WTC11 (cell line): ENCODE measurements around the gene ANO4. TPM values are rescaled to one million over a fixed set of nuclear protein-coding genes. Genes with fewer than 3 reads are reported as not detected.

Source experiments
- ATAC-seq: fragments of 200-7000 bp; cut with Tn5 transposase; 2 replicates; pipeline ENCODE4 v1.10.0; 2021; ENCODE audit warnings: mild to moderate bottlenecking, moderate library complexity
- CTCF ChIA-PET: fragments of 300-600 bp; sonication (Branson Sonifier 250); formaldehyde crosslinking; loops from one replicate; lab custom pipeline; 2021; ENCODE audit warnings: antibody characterized with exemption; lab: Charles Lee
- POLR2A ChIA-PET: fragments of 350-600 bp; sonication (Branson Sonifier 250); formaldehyde crosslinking; loops from one replicate; lab custom pipeline; 2021; ENCODE audit warnings: antibody characterized with exemption; lab: Charles Lee
- DNase-seq: peaks from one replicate; pipeline ENCODE4 v3.0.0; 2021; ENCODE audit warnings: low spot score
- H3K27ac Mint-ChIP-seq: 2 replicates; pipeline ENCODE4 v1.8.0; 2021; ENCODE audit warnings: mixed read lengths
- H3K27me3 Mint-ChIP-seq: 2 replicates; pipeline ENCODE4 v1.8.0; 2021; ENCODE audit warnings: low read depth, mild to moderate bottlenecking, moderate library complexity, mixed read lengths
- H3K36me3 Mint-ChIP-seq: 2 replicates; pipeline ENCODE4 v1.8.0; 2021; ENCODE audit warnings: mixed read lengths
- H3K4me1 Mint-ChIP-seq: 2 replicates; pipeline ENCODE4 v1.8.0; 2022; ENCODE audit warnings: mixed read lengths
- H3K4me3 Mint-ChIP-seq: 2 replicates; pipeline ENCODE4 v1.8.0; 2021; ENCODE audit warnings: mild to moderate bottlenecking, moderate library complexity, mixed read lengths
- H3K9me3 Mint-ChIP-seq: 2 replicates; pipeline ENCODE4 v1.8.0; 2021; ENCODE audit warnings: mixed read lengths
- ATF1 ChIP-seq: sonication (generic); formaldehyde crosslinking; IDR thresholded peaks from 2 replicates; pipeline ENCODE4 v1.8.1; 2023; ENCODE audit warnings: mild to moderate bottlenecking, moderate library complexity, missing genetic modification reagents
- CREB1 ChIP-seq: sonication (generic); formaldehyde crosslinking; IDR thresholded peaks from 2 replicates; pipeline ENCODE4 v1.8.0; 2023; ENCODE audit warnings: mild to moderate bottlenecking, missing genetic modification reagents
- EMX1 ChIP-seq: fragments of 250-450 bp; sonication (Bioruptor Pico); IDR thresholded peaks from 2 replicates; pipeline ENCODE4 v1.8.0; 2021; ENCODE audit warnings: mild to moderate bottlenecking
- ERG ChIP-seq: fragments of 250-450 bp; sonication (Bioruptor Pico); IDR thresholded peaks from 2 replicates; pipeline ENCODE4 v1.8.0; 2021; ENCODE audit warnings: mild to moderate bottlenecking
- FOXP1 ChIP-seq: sonication (generic); formaldehyde crosslinking; IDR thresholded peaks from 2 replicates; pipeline ENCODE4 v1.8.0; 2022; ENCODE audit warnings: missing genetic modification reagents, mild to moderate bottlenecking, moderate library complexity, borderline replicate concordance
- GRHL2 ChIP-seq: fragments of 250-450 bp; sonication (Bioruptor Pico); IDR thresholded peaks from 2 replicates; pipeline ENCODE4 v1.8.0; 2022; ENCODE audit warnings: mild to moderate bottlenecking, moderate library complexity; ENCODE audit not compliant: insufficient replicate concordance, severe bottlenecking
- HMGA2 ChIP-seq: fragments of 250-450 bp; sonication (Bioruptor Pico); IDR thresholded peaks from 2 replicates; pipeline ENCODE4 v1.4.0; 2021; ENCODE audit warnings: mild to moderate bottlenecking, moderate library complexity
- IRF2 ChIP-seq: sonication (generic); formaldehyde crosslinking; IDR thresholded peaks from 2 replicates; pipeline ENCODE4 v1.8.0; 2022; ENCODE audit warnings: low read depth, missing genetic modification reagents, borderline replicate concordance
- JAZF1 ChIP-seq: fragments of 250-450 bp; sonication (Bioruptor Pico); IDR thresholded peaks from 2 replicates; pipeline ENCODE4 v1.9.0; 2021; ENCODE audit warnings: moderate library complexity, mild to moderate bottlenecking, inconsistent platforms
- JUN ChIP-seq: sonication (generic); formaldehyde crosslinking; IDR thresholded peaks from 2 replicates; pipeline ENCODE4 v1.8.0; 2023; ENCODE audit warnings: mild to moderate bottlenecking, missing genetic modification reagents
- OVOL2 ChIP-seq: fragments of 250-450 bp; sonication (Bioruptor Pico); IDR thresholded peaks from 2 replicates; pipeline ENCODE4 v1.9.0; 2021; ENCODE audit warnings: mild to moderate bottlenecking, borderline replicate concordance
- PRRX2 ChIP-seq: fragments of 250-450 bp; sonication (Bioruptor Pico); IDR thresholded peaks from 2 replicates; pipeline ENCODE4 v1.8.0; 2021; ENCODE audit warnings: mild to moderate bottlenecking
- RELA ChIP-seq: sonication (generic); formaldehyde crosslinking; IDR thresholded peaks from 2 replicates; pipeline ENCODE4 v1.8.1; 2022; ENCODE audit warnings: missing genetic modification reagents, mild to moderate bottlenecking, borderline replicate concordance
- SP1 ChIP-seq: sonication (generic); formaldehyde crosslinking; conservative IDR thresholded peaks from 2 replicates; pipeline ENCODE4 v1.8.1; 2022; ENCODE audit warnings: missing genetic modification reagents
- ZNF138 ChIP-seq: sonication (generic); formaldehyde crosslinking; conservative IDR thresholded peaks from 2 replicates; pipeline ENCODE4 v1.8.1; 2022; ENCODE audit warnings: mild to moderate bottlenecking, moderate library complexity, missing genetic modification reagents
- ZNF219 ChIP-seq: sonication (generic); formaldehyde crosslinking; IDR thresholded peaks from 2 replicates; pipeline ENCODE4 v1.8.0; 2023; ENCODE audit warnings: missing genetic modification reagents, mild to moderate bottlenecking, borderline replicate concordance
- ZNF317 ChIP-seq: sonication (generic); formaldehyde crosslinking; IDR thresholded peaks from 2 replicates; pipeline ENCODE4 v1.8.1; 2023; ENCODE audit warnings: low read depth, mild to moderate bottlenecking, moderate library complexity, missing genetic modification reagents, borderline replicate concordance
- ZNF671 ChIP-seq: fragments of 250-450 bp; sonication (Bioruptor Pico); IDR thresholded peaks from 2 replicates; pipeline ENCODE4 v1.8.0; 2021; ENCODE audit warnings: mild to moderate bottlenecking
- total RNA-seq: library from RNA; stranded (reverse); gene quantifications from 3 replicates; pipeline ENCODE4 v1.2.3, GENCODE V29; 2021
- TF ChIP-seq, protein P1 (sequence below): fragments of 200-600 bp; IDR thresholded peaks from 2 replicates; pipeline ENCODE4 v1.8.0; 2022; ENCODE audit warnings: antibody characterized with exemption
- TF ChIP-seq, protein P2 (sequence below): sonication (generic); formaldehyde crosslinking; IDR thresholded peaks from 2 replicates; pipeline ENCODE4 v1.8.1; 2023; ENCODE audit warnings: mild to moderate bottlenecking, missing genetic modification reagents, borderline replicate concordance
- TF ChIP-seq, protein P3 (sequence below): fragments of 250-450 bp; sonication (Bioruptor Pico); IDR thresholded peaks from 2 replicates; pipeline ENCODE4 v1.9.0; 2021; ENCODE audit warnings: mild to moderate bottlenecking
- TF ChIP-seq, protein P4 (sequence below): sonication (generic); formaldehyde crosslinking; IDR thresholded peaks from 2 replicates; pipeline ENCODE4 v1.8.0; 2022; ENCODE audit warnings: mild to moderate bottlenecking, missing genetic modification reagents

ANO4 gene
- total RNA-seq, 1 experiment from 2014 or later, result 2.6 TPM

DNA sequence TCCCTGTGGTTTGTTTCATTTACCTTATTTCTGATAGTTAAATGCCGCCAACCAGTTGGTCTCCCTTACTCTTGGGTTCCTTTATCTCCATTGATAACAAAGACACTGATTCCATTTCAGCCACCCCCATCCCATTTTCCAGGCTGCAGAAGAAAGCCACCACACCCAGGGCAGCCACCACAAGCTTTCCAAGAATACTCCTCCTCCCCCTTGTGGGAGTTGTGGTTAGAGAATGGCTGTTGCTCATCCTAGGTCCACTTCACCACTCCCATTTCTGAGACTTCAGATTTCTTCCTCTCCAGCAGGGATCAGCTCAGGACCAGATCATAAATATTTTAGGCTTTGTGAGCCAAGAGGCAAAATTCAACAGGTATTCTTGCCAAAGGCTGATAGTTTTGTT, 73.9 kb downstream of the ANO4 start (continued):
- TF ChIP-seq, protein P1, sequence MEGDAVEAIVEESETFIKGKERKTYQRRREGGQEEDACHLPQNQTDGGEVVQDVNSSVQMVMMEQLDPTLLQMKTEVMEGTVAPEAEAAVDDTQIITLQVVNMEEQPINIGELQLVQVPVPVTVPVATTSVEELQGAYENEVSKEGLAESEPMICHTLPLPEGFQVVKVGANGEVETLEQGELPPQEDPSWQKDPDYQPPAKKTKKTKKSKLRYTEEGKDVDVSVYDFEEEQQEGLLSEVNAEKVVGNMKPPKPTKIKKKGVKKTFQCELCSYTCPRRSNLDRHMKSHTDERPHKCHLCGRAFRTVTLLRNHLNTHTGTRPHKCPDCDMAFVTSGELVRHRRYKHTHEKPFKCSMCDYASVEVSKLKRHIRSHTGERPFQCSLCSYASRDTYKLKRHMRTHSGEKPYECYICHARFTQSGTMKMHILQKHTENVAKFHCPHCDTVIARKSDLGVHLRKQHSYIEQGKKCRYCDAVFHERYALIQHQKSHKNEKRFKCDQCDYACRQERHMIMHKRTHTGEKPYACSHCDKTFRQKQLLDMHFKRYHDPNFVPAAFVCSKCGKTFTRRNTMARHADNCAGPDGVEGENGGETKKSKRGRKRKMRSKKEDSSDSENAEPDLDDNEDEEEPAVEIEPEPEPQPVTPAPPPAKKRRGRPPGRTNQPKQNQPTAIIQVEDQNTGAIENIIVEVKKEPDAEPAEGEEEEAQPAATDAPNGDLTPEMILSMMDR, result no peak
- no peak for TF ChIP-seq SP1 (CRISPR knock-in tag)

GRCh38 chr12:100871195-100871734, 76.7 kb downstream of the ANO4 start:
- POLR2A ChIA-PET, result no interaction called here
- Mint-ChIP-seq H3K4me1 (no peaks in the 10 kb centered on the region), H3K36me3 (peaks cover 13% of the 10 kb centered on the region), H3K27me3 (no peaks in the 10 kb centered on the region), H3K9me3 (peaks cover 26% of the 10 kb centered on the region), H3K27ac (no peak overlapping the region), H3K4me3 (no peak overlapping the region)
- ATAC-seq, result no peak
- no peak for DNase-seq
- CTCF ChIA-PET, result no interaction called here
- no peak for TF ChIP-seq OVOL2 (CRISPR knock-in tag)
- no peak for TF ChIP-seq FOXP1
- no peak for TF ChIP-seq JUN (CRISPR knock-in tag)
- no peak for TF ChIP-seq ERG (CRISPR knock-in tag)
- TF ChIP-seq, protein P2, sequence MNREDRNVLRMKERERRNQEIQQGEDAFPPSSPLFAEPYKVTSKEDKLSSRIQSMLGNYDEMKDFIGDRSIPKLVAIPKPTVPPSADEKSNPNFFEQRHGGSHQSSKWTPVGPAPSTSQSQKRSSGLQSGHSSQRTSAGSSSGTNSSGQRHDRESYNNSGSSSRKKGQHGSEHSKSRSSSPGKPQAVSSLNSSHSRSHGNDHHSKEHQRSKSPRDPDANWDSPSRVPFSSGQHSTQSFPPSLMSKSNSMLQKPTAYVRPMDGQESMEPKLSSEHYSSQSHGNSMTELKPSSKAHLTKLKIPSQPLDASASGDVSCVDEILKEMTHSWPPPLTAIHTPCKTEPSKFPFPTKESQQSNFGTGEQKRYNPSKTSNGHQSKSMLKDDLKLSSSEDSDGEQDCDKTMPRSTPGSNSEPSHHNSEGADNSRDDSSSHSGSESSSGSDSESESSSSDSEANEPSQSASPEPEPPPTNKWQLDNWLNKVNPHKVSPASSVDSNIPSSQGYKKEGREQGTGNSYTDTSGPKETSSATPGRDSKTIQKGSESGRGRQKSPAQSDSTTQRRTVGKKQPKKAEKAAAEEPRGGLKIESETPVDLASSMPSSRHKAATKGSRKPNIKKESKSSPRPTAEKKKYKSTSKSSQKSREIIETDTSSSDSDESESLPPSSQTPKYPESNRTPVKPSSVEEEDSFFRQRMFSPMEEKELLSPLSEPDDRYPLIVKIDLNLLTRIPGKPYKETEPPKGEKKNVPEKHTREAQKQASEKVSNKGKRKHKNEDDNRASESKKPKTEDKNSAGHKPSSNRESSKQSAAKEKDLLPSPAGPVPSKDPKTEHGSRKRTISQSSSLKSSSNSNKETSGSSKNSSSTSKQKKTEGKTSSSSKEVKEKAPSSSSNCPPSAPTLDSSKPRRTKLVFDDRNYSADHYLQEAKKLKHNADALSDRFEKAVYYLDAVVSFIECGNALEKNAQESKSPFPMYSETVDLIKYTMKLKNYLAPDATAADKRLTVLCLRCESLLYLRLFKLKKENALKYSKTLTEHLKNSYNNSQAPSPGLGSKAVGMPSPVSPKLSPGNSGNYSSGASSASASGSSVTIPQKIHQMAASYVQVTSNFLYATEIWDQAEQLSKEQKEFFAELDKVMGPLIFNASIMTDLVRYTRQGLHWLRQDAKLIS (CRISPR knock-in tag), result no peak
- TF ChIP-seq ZNF671 (CRISPR knock-in tag), result no peak
- no peak for TF ChIP-seq RELA
- no peak for TF ChIP-seq CREB1 (CRISPR knock-in tag)

GRCh38 chr12:100875156-100875555, 80.6 kb downstream of the ANO4 start:
- ChIA-PET CTCF (no interaction called here), POLR2A (no interaction called here)
- ATAC-seq (no peak), DNase-seq (no peak)
- H3K36me3 Mint-ChIP-seq, result peaks cover 13% of the 10 kb centered on the region
- H3K4me3 Mint-ChIP-seq, result no peak overlapping the region
- H3K27me3 Mint-ChIP-seq, result no peaks in the 10 kb centered on the region
- no peak overlapping the region for H3K27ac Mint-ChIP-seq
- peaks cover 26% of the 10 kb centered on the region for H3K9me3 Mint-ChIP-seq
- no peaks in the 10 kb centered on the region for H3K4me1 Mint-ChIP-seq
- TF ChIP-seq PRRX2 (CRISPR knock-in tag) (no peak), ZNF138 (CRISPR knock-in tag) (no peak), ZNF317 (CRISPR knock-in tag) (no peak), ERG (CRISPR knock-in tag) (no peak), ZNF219 (CRISPR knock-in tag) (no peak), IRF2 (CRISPR knock-in tag) (no peak), EMX1 (CRISPR knock-in tag) (no peak), ATF1 (CRISPR knock-in tag) (no peak), JAZF1 (CRISPR knock-in tag) (no peak), GRHL2 (no peak), HMGA2 (CRISPR knock-in tag) (no peak), ZNF671 (CRISPR knock-in tag) (no peak), CREB1 (CRISPR knock-in tag) (no peak)
- TF ChIP-seq, protein P3, sequence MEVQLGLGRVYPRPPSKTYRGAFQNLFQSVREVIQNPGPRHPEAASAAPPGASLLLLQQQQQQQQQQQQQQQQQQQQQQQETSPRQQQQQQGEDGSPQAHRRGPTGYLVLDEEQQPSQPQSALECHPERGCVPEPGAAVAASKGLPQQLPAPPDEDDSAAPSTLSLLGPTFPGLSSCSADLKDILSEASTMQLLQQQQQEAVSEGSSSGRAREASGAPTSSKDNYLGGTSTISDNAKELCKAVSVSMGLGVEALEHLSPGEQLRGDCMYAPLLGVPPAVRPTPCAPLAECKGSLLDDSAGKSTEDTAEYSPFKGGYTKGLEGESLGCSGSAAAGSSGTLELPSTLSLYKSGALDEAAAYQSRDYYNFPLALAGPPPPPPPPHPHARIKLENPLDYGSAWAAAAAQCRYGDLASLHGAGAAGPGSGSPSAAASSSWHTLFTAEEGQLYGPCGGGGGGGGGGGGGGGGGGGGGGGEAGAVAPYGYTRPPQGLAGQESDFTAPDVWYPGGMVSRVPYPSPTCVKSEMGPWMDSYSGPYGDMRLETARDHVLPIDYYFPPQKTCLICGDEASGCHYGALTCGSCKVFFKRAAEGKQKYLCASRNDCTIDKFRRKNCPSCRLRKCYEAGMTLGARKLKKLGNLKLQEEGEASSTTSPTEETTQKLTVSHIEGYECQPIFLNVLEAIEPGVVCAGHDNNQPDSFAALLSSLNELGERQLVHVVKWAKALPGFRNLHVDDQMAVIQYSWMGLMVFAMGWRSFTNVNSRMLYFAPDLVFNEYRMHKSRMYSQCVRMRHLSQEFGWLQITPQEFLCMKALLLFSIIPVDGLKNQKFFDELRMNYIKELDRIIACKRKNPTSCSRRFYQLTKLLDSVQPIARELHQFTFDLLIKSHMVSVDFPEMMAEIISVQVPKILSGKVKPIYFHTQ (CRISPR knock-in tag), result no peak
- TF ChIP-seq, protein P4, sequence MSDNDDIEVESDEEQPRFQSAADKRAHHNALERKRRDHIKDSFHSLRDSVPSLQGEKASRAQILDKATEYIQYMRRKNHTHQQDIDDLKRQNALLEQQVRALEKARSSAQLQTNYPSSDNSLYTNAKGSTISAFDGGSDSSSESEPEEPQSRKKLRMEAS (CRISPR knock-in tag), result no peak
